ENCODE data around the gene TARDBP.
A peak's percentile ranks its signal among the peaks of the same experiment; 100 is the strongest.
"Not testable (repeated sequence)": the region's sequence is repeated elsewhere in the genome, so short reads cannot be mapped to it uniquely, and the experiment has no call there.

Gene TARDBP

GRCh38 chr1:10992864-10993263, 19.6 kb upstream of the TARDBP start:
- DNase-seq (ENCODE audit: low read depth): no peak

- DNase-seq (ENCODE audit: low read depth): no peak
These were observed 16.4 kb upstream of the TARDBP start for GRCh38 chr1:10996100-10996499.

GRCh38 chr1:11000526-11000925, 11.9 kb upstream of the TARDBP start:
- no peak for DNase-seq (ENCODE audit: low read depth)

GRCh38 chr1:11013160-11013531, 692 bp downstream of the TARDBP start:
- peak; percentile 27 for DNase-seq (ENCODE audit: low read depth)

GRCh38 chr1:11019358-11019757, 6.9 kb downstream of the TARDBP start:
- DNase-seq (ENCODE audit: low read depth): not testable (repeated sequence)

- DNase-seq (ENCODE audit: low read depth): no peak
These were observed 7.5 kb downstream of the TARDBP start for GRCh38 chr1:11019971-11020370.

- no peak for DNase-seq (ENCODE audit: low read depth)
These were observed 10.7 kb downstream of the TARDBP start for GRCh38 chr1:11023201-11023600.

- no peak for DNase-seq (ENCODE audit: low read depth)
These were observed 11.9 kb downstream of the TARDBP start for GRCh38 chr1:11024154-11024873.

- no peak for DNase-seq (ENCODE audit: low read depth)
These were observed 12.4 kb downstream of the TARDBP start for GRCh38 chr1:11024874-11025203.

GRCh38 chr1:11025618-11026017, 13.2 kb downstream of the TARDBP start:
- no peak for DNase-seq (ENCODE audit: low read depth)

GRCh38 chr1:11026052-11026451, 13.6 kb downstream of the TARDBP start:
- DNase-seq (ENCODE audit: low read depth): no peak

GRCh38 chr1:11026903-11027302, 14.4 kb downstream of the TARDBP start:
- no peak for DNase-seq (ENCODE audit: low read depth)

- no peak for DNase-seq (ENCODE audit: low read depth)
These were observed 14.9 kb downstream of the TARDBP start for GRCh38 chr1:11027316-11027715.

- no peak for DNase-seq (ENCODE audit: low read depth)
These were observed 15.6 kb downstream of the TARDBP start for GRCh38 chr1:11028018-11028417.

GRCh38 chr1:11030865-11031264, 18.4 kb downstream of the TARDBP start:
- no peak for DNase-seq (ENCODE audit: low read depth)

- DNase-seq (ENCODE audit: low read depth): no peak
These were observed 19.3 kb downstream of the TARDBP start for GRCh38 chr1:11031624-11032262.

- not testable (repeated sequence) for DNase-seq (ENCODE audit: low read depth)
These were observed 24.7 kb downstream of the TARDBP start for GRCh38 chr1:11037019-11037739.

- peak; percentile 74 for DNase-seq (ENCODE audit: low read depth)
These were observed 25.3 kb downstream of the TARDBP start for GRCh38 chr1:11037740-11038182.

- no peak for DNase-seq (ENCODE audit: low read depth)
These were observed 27.1 kb downstream of the TARDBP start for GRCh38 chr1:11039351-11040104.

GRCh38 chr1:11040105-11040429, 27.6 kb downstream of the TARDBP start:
- DNase-seq (ENCODE audit: low read depth): not testable (repeated sequence)

GRCh38 chr1:11041048-11041447, 28.6 kb downstream of the TARDBP start:
- no peak for DNase-seq (ENCODE audit: low read depth)

- DNase-seq (ENCODE audit: low read depth): no peak
These were observed 29.6 kb downstream of the TARDBP start for GRCh38 chr1:11042065-11042464.

Measured in amniotic epithelial cell (primary cell).